Daoy (cell line): Measurements from ENCODE around the gene CD22. TPM values are rescaled to one million over a fixed set of nuclear protein-coding genes. Genes with fewer than 3 reads are reported as not detected.
A peak's percentile ranks its signal among the peaks of the same experiment; 100 is the strongest.

Experiments
- DNase-seq: peaks from one replicate; pipeline ENCODE4 v3.0.0-alpha.2; 2015; ENCODE audit warnings: low read depth
- total RNA-seq: library from RNA; depleted of rRNA; stranded (reverse); fragments of >200 nt; shearing (Covaris generic); gene quantifications from 2 replicates; pipeline ENCODE4 v1.2.3, GENCODE V29; 2014

CD22 gene
- total RNA-seq, 1 experiment from 2014 or later, result not detected

GRCh38 chr19:35313587-35313986, 15.4 kb upstream of the CD22 start:
- DNase-seq, result no peak

- DNase-seq, result no peak
Observed at GRCh38 chr19:35314031-35314430, 15.0 kb upstream of the CD22 start.

GRCh38 chr19:35314858-35315470, 14.0 kb upstream of the CD22 start:
- no peak for DNase-seq

GRCh38 chr19:35315883-35316282, 13.1 kb upstream of the CD22 start:
- no peak for DNase-seq

GRCh38 chr19:35316560-35316959, 12.4 kb upstream of the CD22 start:
- DNase-seq, result no peak

GRCh38 chr19:35317464-35318043, 11.4 kb upstream of the CD22 start:
- DNase-seq, result no peak

- peak; percentile 92 for DNase-seq
Observed at GRCh38 chr19:35318679-35319448, 10.1 kb upstream of the CD22 start.

GRCh38 chr19:35320065-35320713, 8.8 kb upstream of the CD22 start:
- DNase-seq, result no peak

GRCh38 chr19:35321291-35321690, 7.7 kb upstream of the CD22 start:
- no peak for DNase-seq

GRCh38 chr19:35322014-35322413, 7.0 kb upstream of the CD22 start:
- DNase-seq, result no peak

- DNase-seq, result no peak
Observed at GRCh38 chr19:35327642-35328041, 1.3 kb upstream of the CD22 start.

- no peak for DNase-seq
Observed at GRCh38 chr19:35329323-35329722, 336 bp downstream of the CD22 start.

GRCh38 chr19:35330475-35330874, 1.5 kb downstream of the CD22 start:
- no peak for DNase-seq

GRCh38 chr19:35331551-35332214, 2.7 kb downstream of the CD22 start:
- DNase-seq, result no peak

GRCh38 chr19:35332817-35333216, 3.8 kb downstream of the CD22 start:
- peak; percentile 31 for DNase-seq

GRCh38 chr19:35334144-35334753, 5.3 kb downstream of the CD22 start:
- DNase-seq, result no peak

GRCh38 chr19:35336166-35336955, 7.4 kb downstream of the CD22 start:
- DNase-seq, result no peak

- no peak for DNase-seq
Observed at GRCh38 chr19:35337097-35337983, 8.4 kb downstream of the CD22 start.

GRCh38 chr19:35337984-35338296, 9.0 kb downstream of the CD22 start:
- DNase-seq, result no peak

GRCh38 chr19:35340431-35340830, 11.4 kb downstream of the CD22 start:
- DNase-seq, result no peak
